HG02852 (cell line): Measurements from ENCODE around the gene SPEM3.

ENCODE experiments used
- ATAC-seq: cut with Tn5 transposase; IDR thresholded peaks from one replicate; pipeline ENCODE4 v1.9.1; 2021; ENCODE audit warnings: mild to moderate bottlenecking, moderate library complexity; ENCODE audit not compliant: unreplicated experiment

SPEM3 gene

GRCh38 chr17:7428557-7428956 lies at the start of gene SPEM3:
TSS of gene SPEM3 (plus strand) at chr17:7428857. CDS start at chr17:7428903, 46 bp downstream.
- ATAC-seq = no peak

DNA sequence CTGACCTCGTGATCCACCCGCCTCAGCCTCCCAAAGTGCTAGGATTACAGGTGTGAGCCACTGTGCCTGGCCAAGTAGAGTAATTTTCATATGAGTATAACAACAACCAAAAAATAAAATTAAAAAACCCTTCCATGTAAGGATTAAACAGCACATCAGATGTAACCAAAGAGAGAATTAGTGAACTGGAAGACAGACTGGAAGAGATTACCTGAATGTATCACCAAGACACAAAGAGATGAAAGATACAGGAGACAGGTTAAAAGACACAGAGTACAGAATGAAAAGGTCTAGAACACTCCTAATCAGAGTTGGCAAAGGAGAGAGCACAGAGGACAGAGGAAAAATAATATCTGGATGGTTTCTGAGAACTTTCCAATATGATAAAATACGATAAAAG lies 49.5 kb upstream of the SPEM3 start:
- ATAC-seq = no peak

GRCh38 chr17:7380321-7380720 lies 48.3 kb upstream of the SPEM3 start:
- ATAC-seq = no peak

DNA sequence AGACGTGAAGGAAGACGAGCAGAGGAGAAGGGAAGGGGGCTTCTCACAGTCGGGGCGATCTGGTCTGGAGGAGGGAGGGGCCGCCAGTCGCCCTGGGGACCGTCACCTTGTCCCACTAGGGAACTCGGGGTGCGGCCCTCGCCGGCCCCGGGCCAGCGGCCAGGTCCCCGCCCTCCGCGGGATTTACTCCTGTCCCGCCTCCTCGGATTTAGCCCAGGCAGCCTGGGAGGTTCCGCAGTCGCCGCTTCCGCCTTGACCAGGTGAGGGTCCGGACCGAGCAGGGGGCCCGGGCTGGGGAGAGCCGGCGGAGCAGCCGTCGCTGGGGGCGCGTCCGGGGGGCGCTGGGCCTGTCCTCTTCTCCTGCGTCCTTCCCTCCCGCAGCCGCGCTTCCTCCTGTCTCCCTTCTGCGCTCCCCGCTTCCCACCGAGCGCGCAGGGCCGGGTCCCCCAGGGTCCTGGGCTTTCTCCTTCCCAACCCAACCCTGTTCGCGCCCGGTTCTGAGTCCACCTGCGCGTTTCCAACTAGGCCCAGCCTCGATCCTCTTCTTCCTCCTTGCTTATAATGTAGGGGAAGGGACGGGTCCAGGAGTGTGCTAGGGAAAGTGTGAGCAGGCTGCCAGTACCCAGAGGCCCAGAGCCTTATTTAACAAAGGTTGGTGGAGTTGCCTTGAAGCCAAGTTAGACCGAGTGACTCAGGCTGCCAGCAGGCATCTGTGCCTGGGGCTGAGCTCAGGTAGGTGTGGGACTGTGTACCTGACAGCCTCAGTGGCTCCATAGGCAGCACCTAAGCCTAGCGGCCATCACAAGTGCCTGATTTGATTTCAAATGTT lies 47.6 kb upstream of the SPEM3 start, which contains the start of gene TNK1:
TNK1 (plus strand) TSS at position 235 of the 829 bp plus-strand sequence. CDS start 1,838 bp downstream, outside the sequence.
- ATAC-seq = no peak

DNA sequence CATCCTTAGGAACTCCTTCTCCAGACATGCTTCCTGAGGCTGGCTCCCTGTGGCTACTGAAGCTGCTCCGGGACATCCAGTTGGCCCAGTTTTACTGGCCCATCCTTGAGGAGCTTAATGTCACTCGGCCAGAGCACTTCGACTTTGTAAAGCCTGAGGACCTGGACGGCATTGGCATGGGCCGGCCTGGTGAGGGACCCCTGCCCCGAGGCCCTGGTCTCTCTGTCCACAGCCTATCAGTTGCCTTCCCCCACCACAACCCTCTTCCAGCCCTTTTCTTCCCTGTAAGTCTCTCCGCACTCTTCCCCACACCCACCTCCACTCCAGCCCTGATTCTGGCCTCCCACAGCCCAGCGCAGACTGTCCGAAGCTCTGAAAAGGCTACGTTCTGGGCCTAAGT lies 45.8 kb upstream of the SPEM3 start:
- ATAC-seq = no peak

GRCh38 chr17:7383371-7383741 lies 45.3 kb upstream of the SPEM3 start:
- ATAC-seq = no peak

- peak; percentile 82 for ATAC-seq
Measured at GRCh38 chr17:7383742-7384488, 44.7 kb upstream of the SPEM3 start.

- no peak for ATAC-seq
Measured at GRCh38 chr17:7384489-7385081, 44.1 kb upstream of the SPEM3 start.

DNA sequence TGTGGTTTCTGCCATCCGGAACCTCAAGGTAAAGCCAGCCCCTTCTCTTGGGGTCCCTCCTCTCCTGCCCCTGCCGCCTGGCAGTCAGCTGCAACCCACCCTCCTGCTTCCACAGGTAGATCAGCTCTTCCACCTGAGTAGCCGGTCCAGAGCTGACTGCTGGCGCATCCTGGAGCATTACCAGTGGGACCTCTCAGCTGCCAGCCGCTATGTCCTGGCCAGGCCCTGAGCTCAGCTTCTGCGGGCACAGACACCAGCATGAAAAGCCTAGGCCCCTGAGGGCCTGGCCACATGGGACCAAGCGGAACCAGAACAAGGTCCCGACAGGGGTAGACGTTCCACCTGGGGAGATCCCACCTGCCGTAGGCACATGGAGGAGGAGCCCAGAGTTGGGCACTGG lies 39.8 kb upstream of the SPEM3 start:
- ATAC-seq = no peak

- ATAC-seq = no peak
Measured at GRCh38 chr17:7389924-7390910, 38.4 kb upstream of the SPEM3 start.

GRCh38 chr17:7391307-7391706 lies 37.4 kb upstream of the SPEM3 start:
- no peak for ATAC-seq

DNA sequence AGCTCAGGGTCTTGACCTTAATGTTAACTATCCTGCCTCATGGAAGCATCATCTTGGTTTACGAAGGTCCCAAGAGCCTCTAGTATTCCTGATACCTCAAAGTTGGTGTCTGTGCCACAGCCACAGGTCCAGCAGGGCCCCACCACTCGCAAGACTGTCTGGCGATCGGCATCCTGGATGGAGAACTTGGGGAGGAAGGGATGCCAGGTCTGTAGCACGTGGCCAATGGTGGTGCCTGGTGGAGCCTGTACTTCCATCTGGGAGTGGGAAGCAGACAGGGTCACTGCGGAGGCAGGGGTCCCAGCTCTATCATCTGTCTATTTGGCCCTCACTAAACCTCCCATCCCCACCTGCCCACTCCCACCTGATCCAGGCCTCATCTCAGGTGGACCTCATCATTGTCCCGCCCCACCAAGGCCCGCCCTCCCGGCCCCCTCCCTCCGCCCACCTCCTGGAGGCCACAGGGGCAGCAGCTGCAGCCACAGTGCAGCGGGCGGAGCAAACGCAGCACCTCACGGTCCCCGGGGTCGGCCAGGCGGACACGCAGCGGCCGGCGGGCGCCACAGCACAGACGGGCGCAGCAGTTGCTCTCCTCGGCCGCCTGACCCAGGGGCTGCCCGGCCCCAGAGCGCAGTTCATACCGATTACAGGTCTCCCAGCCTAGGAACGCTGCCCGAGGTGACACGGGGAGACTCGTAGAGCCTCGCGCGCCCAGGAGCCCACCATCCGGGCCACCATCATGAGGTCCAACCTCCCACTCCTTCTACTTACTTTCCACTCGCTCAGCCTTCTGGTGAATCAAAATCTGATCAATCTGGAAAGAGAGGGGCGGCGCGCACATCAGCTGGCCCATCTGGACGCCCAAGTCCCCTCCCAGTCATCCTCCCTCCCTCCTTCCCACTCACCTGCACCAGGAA lies 35.7 kb upstream of the SPEM3 start:
- ATAC-seq = no peak

- peak; percentile 45 for ATAC-seq
Measured at GRCh38 chr17:7393613-7394451, 34.8 kb upstream of the SPEM3 start.

GRCh38 chr17:7394452-7395191 lies 34.0 kb upstream of the SPEM3 start, which contains the start of gene PLSCR3:
TSS of gene PLSCR3 (minus strand) at chr17:7394525. CDS start at chr17:7394110, 415 bp downstream.
- ATAC-seq = peak; percentile 75

DNA sequence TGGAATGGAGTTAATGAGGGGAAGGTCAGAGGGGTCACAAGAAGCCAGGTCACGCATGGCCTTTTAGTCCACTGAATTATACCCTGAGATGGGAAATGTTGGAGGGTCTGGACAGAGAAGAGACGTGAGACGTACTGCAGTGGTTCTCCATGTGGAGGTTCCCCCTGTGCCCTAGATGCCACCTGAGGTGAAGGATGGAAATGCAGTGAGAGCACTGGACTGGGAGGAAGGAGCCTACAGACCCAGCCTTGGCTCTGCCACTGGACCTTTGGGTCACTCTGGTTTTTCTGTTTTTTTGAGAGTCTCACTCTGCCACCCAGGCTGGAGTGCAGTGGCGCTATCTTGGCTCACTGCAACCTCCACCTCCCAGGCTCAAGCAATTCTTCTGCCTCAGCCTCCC lies 32.5 kb upstream of the SPEM3 start:
- ATAC-seq = no peak

- ATAC-seq = no peak
Measured at GRCh38 chr17:7398612-7399011, 30.0 kb upstream of the SPEM3 start.

DNA sequence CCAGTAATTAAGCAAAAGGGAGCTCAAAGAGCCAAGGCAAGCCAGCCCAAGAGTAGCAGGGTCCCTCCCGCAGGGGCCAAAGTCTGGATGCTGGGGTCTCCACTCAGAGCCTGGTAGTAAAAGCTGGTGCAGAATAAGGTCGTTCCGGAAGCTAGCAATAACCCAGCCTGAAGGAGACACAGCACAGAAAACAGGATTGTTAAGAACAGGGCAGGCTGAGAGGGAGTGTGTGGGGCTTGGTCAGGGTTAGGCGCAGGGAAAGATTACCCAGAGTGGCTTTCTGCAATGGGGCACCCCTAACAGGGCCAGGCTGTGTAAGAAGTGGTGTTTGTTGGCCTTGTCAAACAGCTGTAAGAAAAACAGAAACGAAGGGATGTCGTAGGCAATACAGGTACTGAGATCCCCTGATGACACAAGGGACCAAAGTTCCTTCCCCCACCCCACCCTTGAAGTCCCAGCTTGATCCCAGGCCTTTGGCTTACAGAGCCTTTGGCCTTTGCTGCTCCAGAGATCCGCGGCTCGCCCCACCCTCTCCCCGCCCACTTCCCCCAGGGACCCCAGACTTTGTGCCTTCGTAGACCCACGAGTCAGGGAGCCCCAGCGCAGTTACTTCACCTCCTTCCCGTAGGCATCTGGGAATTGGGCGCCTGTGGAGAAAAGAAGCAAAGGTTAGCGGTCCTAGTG lies 25.5 kb upstream of the SPEM3 start:
- no peak for ATAC-seq

DNA sequence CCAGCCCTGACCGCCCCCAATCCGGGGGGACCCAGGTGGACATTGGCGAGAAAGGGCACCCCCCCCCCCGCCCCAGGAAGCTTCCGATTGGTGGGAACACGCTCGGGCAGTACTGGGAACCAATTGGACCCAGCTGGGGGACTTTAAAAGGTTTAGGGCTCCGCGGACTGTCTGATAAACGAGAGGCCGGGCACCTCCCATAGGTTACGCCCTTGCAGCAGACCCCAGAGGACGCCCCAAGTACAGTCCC lies 25.0 kb upstream of the SPEM3 start:
- no peak for ATAC-seq
